CD4-positive, CD25-positive, alpha-beta regulatory T cell (primary cell): ENCODE data around the gene OR1F1. TPM values are rescaled to one million over a fixed set of nuclear protein-coding genes. Genes with fewer than 3 reads are reported as not detected.

ENCODE experiments used
- ATAC-seq, 2 donors: fragments of 150-1000 bp; cut with Tn5 transposase; one replicate each; pipeline ENCODE4 v1.10.0; 2021; ENCODE audit warnings: low read depth in 2 of 2, moderate number of reproducible peaks in 2 of 2, moderate library complexity in 1 of 2
- DNase-seq, 3 donors: peaks; one replicate each; pipeline versions ENCODE4 v3.0.0 to v3.0.0-alpha.2; 2012 to 2022; ENCODE audit warnings: mixed read lengths in 1 of 3
- H3K27ac ChIP-seq: one replicate; pipeline ENCODE4 v1.7.0; 2013; ENCODE audit warnings: mild to moderate bottlenecking, low read length; ENCODE audit not compliant: insufficient read depth, poor library complexity, severe bottlenecking
- H3K27me3 ChIP-seq: one replicate; pipeline ENCODE4 v1.7.0; 2013; ENCODE audit warnings: low read length; ENCODE audit not compliant: control insufficient read depth, insufficient read depth
- H3K36me3 ChIP-seq: one replicate; pipeline ENCODE4 v1.7.0; 2013; ENCODE audit warnings: mild to moderate bottlenecking, low read length, moderate library complexity; ENCODE audit not compliant: control insufficient read depth, insufficient read depth
- H3K4me1 ChIP-seq: 2 replicates; pipeline ENCODE4 v1.7.0; 2013; ENCODE audit warnings: mild to moderate bottlenecking, low read length; ENCODE audit not compliant: insufficient read depth, control insufficient read depth, poor library complexity, severe bottlenecking
- H3K4me3 ChIP-seq: one replicate; pipeline ENCODE4 v1.7.0; 2013; ENCODE audit warnings: low read depth, mild to moderate bottlenecking, low read length, moderate library complexity
- H3K9me3 ChIP-seq, 2 experiments: 1 replicate in 1 of 2; 2 replicates in 1 of 2; pipeline ENCODE4 v1.7.0; 2013; ENCODE audit warnings: low read length in 2 of 2, mild to moderate bottlenecking in 1 of 2, moderate library complexity in 1 of 2; ENCODE audit not compliant: control insufficient read depth in 2 of 2
- H3K27ac Mint-ChIP-seq, 3 donors: one replicate each; pipeline ENCODE4 v1.8.0; 2020 to 2022; ENCODE audit warnings: mild to moderate bottlenecking in 3 of 3, mixed read lengths in 3 of 3, moderate library complexity in 2 of 3
- H3K27me3 Mint-ChIP-seq: one replicate; pipeline ENCODE4 v1.8.0; 2022; ENCODE audit warnings: mild to moderate bottlenecking, mixed read lengths
- H3K36me3 Mint-ChIP-seq: one replicate; pipeline ENCODE4 v1.8.0; 2020; ENCODE audit warnings: mixed read lengths
- H3K4me1 Mint-ChIP-seq, 4 donors: one replicate each; pipeline ENCODE4 v1.8.0; 2020 to 2022; ENCODE audit warnings: mixed read lengths in 4 of 4, mild to moderate bottlenecking in 1 of 4
- H3K4me3 Mint-ChIP-seq, 4 donors: one replicate each; pipeline ENCODE4 v1.8.0; 2020 to 2022; ENCODE audit warnings: mild to moderate bottlenecking in 4 of 4, mixed read lengths in 4 of 4, moderate library complexity in 3 of 4
- H3K9me3 Mint-ChIP-seq, 7 donors: one replicate each; pipeline ENCODE4 v1.8.0; 2020 to 2022; ENCODE audit warnings: mixed read lengths in 7 of 7, mild to moderate bottlenecking in 3 of 7, moderate library complexity in 2 of 7
- polyA plus RNA-seq, 4 donors: library from polyadenylated mRNA; unstranded; fragments of 300-500 nt; fragmentation: Illumina TruSeq; gene quantifications; one replicate each; pipeline ENCODE4 v1.2.3, GENCODE V29; 2021
- total RNA-seq: library from RNA; stranded (reverse); gene quantifications from one replicate; pipeline ENCODE4 v1.2.3, GENCODE V29; 2022

The OR1F1 gene
- total and polyA plus RNA-seq, 5 donors from 2014 or later, result 0.20 to 0.70 (median 0.61) TPM; not detected in 2

GRCh38 chr16:3152277-3152990 is 35.6 kb upstream of the OR1F1 start:
- DNase-seq (peak; percentile 35 to 82 (median 65)), ATAC-seq (no peak)
- Histone ChIP-seq H3K27ac (peak overlapping the region; percentile 23), H3K9me3 (peaks cover 0 to 8% of the 10 kb centered on the region in 2 experiments), H3K36me3 (no peaks in the 10 kb centered on the region), H3K27me3 (peaks cover 4% of the 10 kb centered on the region), H3K4me3 (peak overlapping the region; percentile 29), H3K4me1 (peaks cover 29% of the 10 kb centered on the region)
- peaks cover 0 to 23% (median 5%) of the 10 kb centered on the region in 7 donors for H3K9me3 Mint-ChIP-seq
- peak overlapping the region; percentile 87 to 96 (median 91) for H3K27ac Mint-ChIP-seq
- peaks cover 19 to 36% (median 29%) of the 10 kb centered on the region in 4 donors for H3K4me1 Mint-ChIP-seq
- H3K36me3 Mint-ChIP-seq, result no peaks in the 10 kb centered on the region
- peak overlapping the region; percentile 81 to 89 (median 84) for H3K4me3 Mint-ChIP-seq
- H3K27me3 Mint-ChIP-seq, result peaks cover 34% of the 10 kb centered on the region

GRCh38 chr16:3152991-3153368 is 35.0 kb upstream of the OR1F1 start:
- Histone ChIP-seq H3K27ac (peak overlapping the region; percentile 23), H3K9me3 (peaks cover 0 to 8% of the 10 kb centered on the region in 2 experiments), H3K27me3 (peaks cover 4% of the 10 kb centered on the region), H3K4me3 (no peak overlapping the region), H3K36me3 (no peaks in the 10 kb centered on the region), H3K4me1 (peaks cover 34% of the 10 kb centered on the region)
- Mint-ChIP-seq H3K36me3 (no peaks in the 10 kb centered on the region), H3K4me3 (peak overlapping the region; percentile 81 to 89 (median 84)), H3K9me3 (peaks cover 0 to 23% (median 5%) of the 10 kb centered on the region in 7 donors), H3K4me1 (peaks cover 22 to 41% (median 34%) of the 10 kb centered on the region in 4 donors), H3K27me3 (peaks cover 39% of the 10 kb centered on the region), H3K27ac (peak overlapping the region; percentile 86 to 96 (median 91))
- ATAC-seq (no peak), DNase-seq (no peak)

- Histone ChIP-seq H3K4me1 (peaks cover 42% of the 10 kb centered on the region), H3K4me3 (no peak overlapping the region), H3K27me3 (peaks cover 4% of the 10 kb centered on the region), H3K27ac (no peak overlapping the region), H3K36me3 (no peaks in the 10 kb centered on the region), H3K9me3 (peaks cover 0 to 8% of the 10 kb centered on the region in 2 experiments)
- Mint-ChIP-seq H3K4me3 (peak overlapping the region in 2 of 4 donors; percentile 20 to 88), H3K9me3 (peaks cover 0 to 23% (median 5%) of the 10 kb centered on the region in 7 donors), H3K27ac (peak overlapping the region in 1 of 3 donors; percentile 53), H3K4me1 (peaks cover 20 to 46% (median 39%) of the 10 kb centered on the region in 4 donors), H3K36me3 (peaks cover 3% of the 10 kb centered on the region), H3K27me3 (peaks cover 44% of the 10 kb centered on the region)
- ATAC-seq (no peak), DNase-seq (no peak)
Measured at GRCh38 chr16:3155181-3155580, 32.8 kb upstream of the OR1F1 start.

GRCh38 chr16:3155972-3156371 is 32.0 kb upstream of the OR1F1 start:
- peak overlapping the region in 1 of 3 donors; percentile 91 for H3K27ac Mint-ChIP-seq
- H3K9me3 ChIP-seq, result peaks cover 0 to 8% of the 10 kb centered on the region in 2 experiments
- H3K36me3 Mint-ChIP-seq, result peaks cover 3% of the 10 kb centered on the region
- H3K4me3 Mint-ChIP-seq, result peak overlapping the region in 3 of 4 donors; percentile 17 to 88 (median 32)
- no peak overlapping the region for H3K27ac ChIP-seq
- peaks cover 0 to 21% (median 5%) of the 10 kb centered on the region in 7 donors for H3K9me3 Mint-ChIP-seq
- no peak overlapping the region for H3K4me3 ChIP-seq
- peaks cover 38% of the 10 kb centered on the region for H3K4me1 ChIP-seq
- H3K36me3 ChIP-seq, result no peaks in the 10 kb centered on the region
- H3K27me3 ChIP-seq, result peaks cover 4% of the 10 kb centered on the region
- ATAC-seq (no peak), DNase-seq (no peak)
- H3K27me3 Mint-ChIP-seq, result peaks cover 36% of the 10 kb centered on the region
- peaks cover 18 to 42% (median 35%) of the 10 kb centered on the region in 4 donors for H3K4me1 Mint-ChIP-seq

GRCh38 chr16:3157229-3158025 is 30.6 kb upstream of the OR1F1 start:
- H3K27ac Mint-ChIP-seq, result peak overlapping the region; percentile 76 to 93 (median 87)
- peak in 2 of 3 donors; percentile 59 to 62 for DNase-seq
- H3K4me3 Mint-ChIP-seq, result peak overlapping the region; percentile 88 to 95 (median 90)
- ATAC-seq, result peak in 1 of 2 donors; percentile 6
- Histone ChIP-seq H3K27ac (peak overlapping the region; percentile 67), H3K4me1 (peaks cover 30% of the 10 kb centered on the region), H3K36me3 (no peaks in the 10 kb centered on the region), H3K9me3 (peaks cover 0 to 8% of the 10 kb centered on the region in 2 experiments), H3K27me3 (peaks cover 4% of the 10 kb centered on the region), H3K4me3 (peak overlapping the region; percentile 59)
- H3K4me1 Mint-ChIP-seq, result peaks cover 13 to 35% (median 28%) of the 10 kb centered on the region in 4 donors
- peaks cover 28% of the 10 kb centered on the region for H3K27me3 Mint-ChIP-seq
- H3K36me3 Mint-ChIP-seq, result peaks cover 3% of the 10 kb centered on the region
- peaks cover 0 to 20% (median 5%) of the 10 kb centered on the region in 7 donors for H3K9me3 Mint-ChIP-seq

- Mint-ChIP-seq H3K36me3 (peaks cover 3% of the 10 kb centered on the region), H3K9me3 (peaks cover 0 to 20% (median 2%) of the 10 kb centered on the region in 7 donors), H3K27me3 (peaks cover 26% of the 10 kb centered on the region), H3K27ac (peak overlapping the region; percentile 76 to 93 (median 87)), H3K4me3 (peak overlapping the region; percentile 88 to 95 (median 90)), H3K4me1 (peaks cover 8 to 30% (median 27%) of the 10 kb centered on the region in 4 donors)
- Histone ChIP-seq H3K9me3 (peaks cover 0 to 8% of the 10 kb centered on the region in 2 experiments), H3K4me3 (peak overlapping the region; percentile 59), H3K4me1 (peaks cover 26% of the 10 kb centered on the region), H3K27ac (peak overlapping the region; percentile 67), H3K27me3 (peaks cover 4% of the 10 kb centered on the region), H3K36me3 (no peaks in the 10 kb centered on the region)
- no peak for ATAC-seq
- DNase-seq, result no peak
Measured at GRCh38 chr16:3158026-3158509, 29.9 kb upstream of the OR1F1 start.
